Fibroblast of peridontal ligament (primary cell): Measurements from ENCODE around the gene SPTBN4.
A peak's percentile ranks its signal among the peaks of the same experiment; 100 is the strongest.
"Not testable (repeated sequence)": the region's sequence is repeated elsewhere in the genome, so short reads cannot be mapped to it uniquely, and the experiment has no call there.

Source experiments
- DNase-seq: peaks from one replicate; pipeline ENCODE4 v3.0.0-alpha.2; 2010; ENCODE audit errors: extremely low read depth

The SPTBN4 gene

DNA sequence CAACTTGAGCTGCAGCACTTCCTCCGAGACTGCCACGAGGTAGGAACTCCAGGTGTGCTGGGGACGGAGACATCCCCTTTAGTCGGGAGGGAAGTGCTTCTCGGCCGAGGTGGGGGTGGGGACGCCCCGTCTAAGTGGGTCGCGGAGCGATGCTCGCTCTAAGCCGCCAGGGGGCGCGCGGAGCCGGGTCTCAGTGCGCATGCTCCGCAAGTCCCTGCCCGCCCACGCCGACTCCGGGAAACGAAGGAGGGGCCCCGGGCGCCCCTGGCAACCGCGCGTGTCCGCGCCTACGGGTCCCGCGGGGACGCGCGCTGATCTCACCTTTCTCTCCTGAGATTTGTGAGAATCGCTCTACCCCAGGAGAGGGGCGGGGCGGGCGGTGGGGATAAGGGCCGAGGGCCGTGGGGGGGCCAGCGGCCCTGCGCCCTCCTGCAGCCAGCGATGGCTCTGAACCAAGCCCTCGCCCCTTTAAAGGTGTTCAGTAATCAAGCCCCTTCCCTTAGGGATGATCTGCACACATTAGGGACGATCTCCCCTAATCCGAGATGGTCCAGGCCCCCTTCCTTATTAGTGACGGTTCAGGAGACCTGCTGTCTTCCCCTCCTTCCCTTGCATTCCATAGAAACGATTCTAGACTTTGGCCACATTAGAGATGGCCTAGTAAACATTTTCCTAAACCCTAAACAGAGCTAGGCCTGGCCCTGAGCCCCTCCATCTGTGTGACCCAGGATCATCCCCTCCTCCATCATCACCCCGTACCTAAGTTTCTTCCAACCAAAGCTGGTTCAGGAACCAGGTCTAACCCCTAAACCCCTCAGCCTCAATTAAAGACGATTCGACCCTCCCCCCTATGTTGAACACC lies 62.5 kb downstream of the SPTBN4 start:
- DNase-seq: peak; percentile 66

DNA sequence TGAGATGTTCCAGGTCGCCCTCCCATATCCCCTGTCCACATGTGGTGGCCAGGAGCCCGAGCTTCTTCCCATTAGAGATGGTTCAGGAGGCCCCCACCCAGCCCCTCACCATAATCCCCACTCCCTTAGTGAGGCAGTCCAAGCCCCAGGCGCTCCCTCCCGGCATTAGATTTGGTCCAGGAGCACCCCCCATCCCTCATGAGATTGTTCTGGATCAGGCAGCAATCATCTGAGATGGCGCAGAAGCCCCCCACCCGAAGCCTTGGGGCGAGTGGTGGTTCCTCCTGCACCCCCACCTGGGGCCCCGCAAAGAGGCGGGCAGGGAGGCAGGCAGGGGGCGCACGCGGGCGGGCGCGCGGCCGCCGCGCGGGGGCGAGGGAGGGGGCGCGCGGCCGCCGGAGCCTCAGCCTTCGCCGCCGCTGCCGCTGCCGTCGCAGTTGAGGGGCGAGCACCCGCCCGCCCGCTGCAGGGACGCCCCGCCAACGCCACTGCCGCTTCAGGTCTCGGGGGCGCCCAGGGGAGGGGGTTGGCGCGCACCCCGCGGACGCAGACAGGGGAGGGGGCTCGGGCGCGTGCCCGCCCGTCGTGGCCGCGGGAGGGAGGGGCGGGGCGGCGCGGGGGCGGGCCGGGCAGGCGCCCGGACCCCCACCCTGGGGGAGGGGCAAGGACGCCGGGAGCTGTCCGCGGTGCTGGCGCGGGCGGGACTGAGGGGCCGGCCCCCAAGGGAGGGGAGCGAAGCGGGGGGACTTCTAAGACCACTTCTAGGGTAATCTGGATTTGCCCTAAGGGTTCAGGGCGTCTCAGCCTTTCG lies 63.5 kb downstream of the SPTBN4 start:
- DNase-seq: no peak

- DNase-seq: no peak
Observed at GRCh38 chr19:40533508-40533907, 66.7 kb downstream of the SPTBN4 start.

- DNase-seq: no peak
Observed at GRCh38 chr19:40534148-40534547, 67.3 kb downstream of the SPTBN4 start.

DNA sequence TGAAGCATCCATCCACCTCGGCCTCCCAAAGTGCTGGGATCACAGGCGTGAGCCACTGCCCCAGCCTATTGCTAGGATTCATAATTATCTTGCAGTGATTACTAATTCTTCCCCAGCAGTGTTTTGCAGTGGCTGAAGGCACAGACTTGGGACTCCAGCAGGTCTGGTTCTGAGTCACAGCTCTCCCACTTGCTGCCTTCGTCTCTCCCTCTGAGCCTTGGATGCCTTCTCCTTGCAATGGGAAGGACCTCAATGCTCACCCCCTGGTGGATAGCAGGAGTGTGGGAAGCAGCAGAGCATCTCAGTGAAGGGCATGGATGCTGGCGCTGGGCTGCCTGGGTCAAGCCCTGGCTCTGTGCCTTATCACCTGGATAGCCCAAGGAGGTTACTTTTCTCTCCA lies 72.3 kb downstream of the SPTBN4 start:
- no peak for DNase-seq

DNA sequence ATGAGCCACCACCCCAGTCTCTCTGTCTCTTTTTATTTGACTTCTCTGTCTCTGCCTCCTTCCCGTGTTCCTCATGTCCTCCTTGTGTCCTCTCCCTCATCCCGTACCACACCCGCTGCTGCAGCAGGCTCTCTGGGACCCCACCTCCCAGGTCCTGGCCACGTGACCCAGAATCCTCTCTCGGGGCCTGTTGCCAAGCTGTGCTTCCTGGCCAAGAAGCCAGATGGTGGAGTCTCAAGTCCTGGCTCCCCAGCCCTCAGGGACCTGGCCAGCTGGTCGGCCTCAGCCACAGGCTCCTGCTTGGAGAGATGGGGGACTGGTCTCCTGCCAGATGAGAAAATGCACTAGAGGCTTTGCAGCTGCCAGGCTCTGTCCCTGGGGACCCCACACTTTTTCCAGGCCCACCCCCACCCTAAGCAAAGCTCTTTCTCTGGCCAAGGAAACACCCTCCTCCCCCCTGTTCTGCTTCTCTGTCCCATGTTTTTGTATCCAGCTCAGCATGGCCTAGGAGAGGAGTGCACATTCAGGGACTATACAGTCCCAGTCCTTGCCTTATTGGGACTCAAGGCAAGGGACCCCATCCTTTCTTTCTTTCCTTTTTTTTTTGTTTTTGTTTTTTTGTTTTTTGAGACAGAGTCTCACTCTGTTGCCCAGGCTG lies 75.5 kb downstream of the SPTBN4 start:
- peak; percentile 54 for DNase-seq

- no peak for DNase-seq
Observed at GRCh38 chr19:40543029-40543597, 76.3 kb downstream of the SPTBN4 start.

DNA sequence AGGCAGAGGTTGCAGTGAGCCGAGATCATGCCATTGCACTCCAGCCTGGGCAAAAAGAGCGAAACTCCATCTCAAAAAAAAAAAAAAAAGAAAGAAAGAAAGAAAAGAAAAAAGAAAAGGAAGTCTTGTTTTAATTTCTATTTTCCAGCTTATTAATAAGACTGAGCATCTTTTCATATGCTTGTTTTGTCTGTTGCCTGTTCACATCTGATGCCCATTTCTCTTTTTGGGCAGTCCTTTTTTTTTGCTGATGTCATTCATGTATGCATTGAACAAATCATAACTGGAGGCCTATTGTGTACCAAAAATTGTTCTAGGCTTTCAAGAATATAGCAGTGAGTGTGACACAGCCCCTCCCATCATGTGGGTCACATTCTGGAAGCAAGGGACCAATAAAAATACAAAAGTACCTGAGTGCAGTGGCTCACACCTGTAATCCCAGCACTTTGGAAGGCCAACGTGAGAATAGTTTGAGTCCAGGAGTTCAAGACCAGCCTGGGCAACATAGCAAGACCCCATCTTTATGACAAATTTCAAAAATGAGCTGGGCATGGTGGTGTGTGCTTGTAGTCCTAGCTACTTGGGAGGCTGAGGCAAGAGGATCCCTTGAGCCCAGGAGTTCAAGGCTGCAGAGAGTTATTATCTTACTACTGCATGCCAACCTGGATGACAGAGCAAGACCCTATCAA lies 79.5 kb downstream of the SPTBN4 start:
- not testable (repeated sequence) for DNase-seq

DNA sequence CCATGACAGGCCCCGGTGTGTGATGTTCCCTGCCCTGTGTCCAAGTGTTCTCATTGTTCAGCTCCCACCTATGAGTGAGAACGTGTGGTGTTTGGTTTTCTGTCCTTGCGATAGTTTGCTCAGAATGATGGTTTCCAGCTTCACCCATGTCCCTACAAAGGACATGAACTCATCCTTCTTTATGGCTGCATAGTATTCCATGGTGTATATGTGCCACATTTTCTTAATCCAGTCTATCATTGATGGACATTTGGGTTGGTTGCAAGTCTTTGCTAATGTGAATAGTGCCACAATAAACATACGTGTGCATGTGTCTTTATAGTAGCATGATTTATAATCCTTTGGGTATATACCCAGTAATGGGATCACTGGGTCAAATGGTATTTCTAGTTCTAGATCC lies 80.4 kb downstream of the SPTBN4 start:
- not testable (repeated sequence) for DNase-seq

GRCh38 chr19:40547836-40548235 lies 81.0 kb downstream of the SPTBN4 start:
- no peak for DNase-seq

DNA sequence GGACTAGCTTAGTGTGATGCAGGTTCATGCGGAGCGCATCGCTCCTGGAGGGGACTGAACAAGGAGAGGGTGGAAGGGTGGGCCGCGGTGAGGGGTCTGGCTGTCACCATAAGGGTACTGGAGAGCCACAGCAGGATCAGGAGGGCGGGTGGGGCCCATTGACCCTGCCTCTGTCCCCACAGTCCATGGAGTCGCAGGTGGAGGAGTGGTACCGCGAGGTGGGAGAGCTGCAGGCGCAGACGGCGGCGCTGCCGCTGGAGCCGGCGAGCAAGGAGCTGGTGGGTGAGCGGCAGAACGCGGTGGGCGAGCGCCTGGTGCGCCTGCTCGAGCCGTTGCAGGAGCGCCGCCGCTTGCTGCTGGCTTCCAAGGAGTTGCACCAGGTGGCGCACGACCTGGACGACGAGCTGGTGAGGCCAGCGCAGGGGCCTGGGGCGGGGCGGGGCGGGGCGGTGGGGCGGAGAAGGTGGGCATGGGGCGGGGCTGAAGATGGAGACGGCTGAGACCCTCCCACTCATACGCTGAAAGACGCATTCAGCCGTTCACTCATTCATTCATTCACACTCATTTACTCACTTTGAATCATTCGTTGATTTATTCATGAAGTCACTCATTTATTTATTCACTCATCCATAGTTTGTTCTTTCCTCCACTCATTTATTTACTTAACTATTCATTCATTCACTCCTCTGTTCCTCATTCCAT lies 82.4 kb downstream of the SPTBN4 start:
- DNase-seq: no peak

- no peak for DNase-seq
Observed at GRCh38 chr19:40550951-40551350, 84.2 kb downstream of the SPTBN4 start.

DNA sequence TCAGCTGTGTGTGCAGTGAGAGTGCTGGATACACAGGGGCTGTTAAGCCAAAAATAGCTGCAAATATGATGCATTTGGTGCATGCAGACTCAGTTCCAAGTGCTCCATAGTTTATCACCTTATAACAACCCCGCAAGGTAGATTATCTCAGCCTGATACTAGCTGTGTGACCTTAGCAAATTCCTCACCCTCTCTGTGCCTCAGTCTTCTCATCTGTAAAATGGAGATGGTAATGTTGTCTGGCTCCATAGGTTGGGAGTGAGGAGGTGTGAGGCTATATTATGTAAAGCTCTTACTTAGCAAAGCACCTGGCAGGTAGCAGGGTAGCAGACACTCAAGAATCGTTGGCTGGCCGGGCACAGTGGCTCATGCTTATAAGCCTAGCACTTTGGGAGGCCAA lies 86.0 kb downstream of the SPTBN4 start:
- no peak for DNase-seq

DNA sequence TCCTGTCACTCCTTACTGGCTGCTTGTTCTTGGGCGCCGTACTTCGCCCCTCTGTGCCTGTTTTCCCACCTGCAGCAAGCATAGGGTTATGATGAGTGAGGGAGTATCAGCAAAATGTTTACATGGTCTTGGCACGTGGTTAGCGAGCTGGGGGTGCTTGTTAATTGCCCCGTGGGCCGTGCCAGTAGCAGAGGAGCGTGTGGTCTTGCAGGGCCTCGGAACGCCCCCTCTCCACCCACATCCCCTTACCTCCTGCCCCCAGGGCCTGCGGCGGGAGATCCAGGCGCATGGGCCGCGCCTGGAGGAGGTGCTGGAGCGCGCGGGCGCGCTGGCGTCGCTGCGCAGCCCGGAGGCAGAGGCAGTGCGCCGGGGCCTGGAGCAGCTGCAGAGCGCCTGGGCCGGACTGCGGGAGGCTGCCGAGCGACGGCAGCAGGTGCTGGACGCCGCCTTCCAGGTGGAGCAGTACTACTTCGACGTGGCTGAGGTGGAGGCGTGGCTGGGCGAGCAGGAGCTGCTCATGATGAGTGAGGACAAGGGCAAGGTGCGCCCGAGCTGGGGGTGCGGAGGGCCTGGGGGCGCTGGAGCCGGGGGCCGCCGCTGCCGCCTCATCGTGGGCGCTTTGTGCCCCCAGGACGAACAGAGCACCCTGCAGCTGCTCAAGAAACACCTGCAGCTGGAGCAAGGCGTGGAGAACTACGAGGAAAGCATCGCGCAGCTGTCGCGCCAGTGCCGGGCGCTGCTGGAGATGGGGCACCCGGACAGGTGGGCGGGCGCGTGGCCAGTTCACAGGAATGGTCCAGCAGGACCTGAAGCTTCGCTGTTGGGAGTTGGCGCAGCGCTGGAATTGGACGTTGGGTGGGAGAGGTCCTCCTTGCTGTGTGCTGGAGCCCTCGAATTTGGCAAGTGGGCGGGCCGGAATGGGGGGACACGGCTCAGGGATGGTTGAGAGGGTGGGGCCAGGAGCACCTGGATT lies 87.4 kb downstream of the SPTBN4 start:
- DNase-seq: no peak

- no peak for DNase-seq
Observed at GRCh38 chr19:40555978-40556689, 89.3 kb downstream of the SPTBN4 start.

DNA sequence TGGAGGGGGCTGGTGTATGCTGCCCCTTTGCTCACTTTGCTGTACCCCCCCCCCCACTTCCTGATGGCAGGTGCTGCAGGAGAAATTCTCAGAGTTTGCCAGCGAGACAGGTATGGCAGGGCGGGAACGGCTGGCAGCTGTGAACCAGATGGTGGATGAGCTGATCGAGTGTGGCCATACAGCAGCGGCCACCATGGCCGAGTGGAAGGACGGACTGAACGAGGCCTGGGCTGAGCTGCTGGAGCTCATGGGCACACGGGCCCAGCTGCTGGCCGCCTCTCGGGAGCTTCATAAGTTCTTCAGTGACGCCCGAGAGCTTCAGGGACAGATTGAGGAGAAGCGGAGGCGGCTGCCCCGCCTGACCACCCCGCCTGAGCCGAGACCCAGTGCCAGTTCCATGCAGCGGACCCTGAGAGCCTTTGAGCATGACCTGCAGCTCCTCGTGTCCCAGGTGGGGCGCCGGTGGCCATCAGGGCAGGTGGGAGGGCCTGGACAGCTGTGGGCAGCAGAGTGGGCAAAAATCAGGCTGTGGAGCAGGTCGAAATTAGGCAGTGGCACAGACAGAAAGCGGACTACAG lies 90.2 kb downstream of the SPTBN4 start:
- DNase-seq: no peak

DNA sequence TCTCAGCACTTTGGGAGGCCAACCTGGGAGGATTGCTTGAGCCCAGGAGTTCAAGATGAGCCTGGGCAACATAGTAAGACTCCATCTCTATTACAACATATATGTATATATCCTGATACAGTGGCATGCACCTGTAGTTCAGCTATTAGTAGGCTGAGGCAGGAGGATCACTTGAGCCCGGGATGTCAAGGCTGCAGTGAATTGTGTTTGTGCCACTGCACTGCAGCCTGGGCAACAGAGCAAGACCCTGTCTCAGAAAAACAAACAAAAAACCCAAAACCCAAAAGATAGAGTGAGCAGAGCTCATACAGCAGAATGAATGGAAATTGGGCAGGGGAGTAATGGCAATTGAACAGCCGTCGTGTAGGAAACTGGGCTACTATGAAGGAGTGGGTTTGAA lies 92.6 kb downstream of the SPTBN4 start:
- no peak for DNase-seq

DNA sequence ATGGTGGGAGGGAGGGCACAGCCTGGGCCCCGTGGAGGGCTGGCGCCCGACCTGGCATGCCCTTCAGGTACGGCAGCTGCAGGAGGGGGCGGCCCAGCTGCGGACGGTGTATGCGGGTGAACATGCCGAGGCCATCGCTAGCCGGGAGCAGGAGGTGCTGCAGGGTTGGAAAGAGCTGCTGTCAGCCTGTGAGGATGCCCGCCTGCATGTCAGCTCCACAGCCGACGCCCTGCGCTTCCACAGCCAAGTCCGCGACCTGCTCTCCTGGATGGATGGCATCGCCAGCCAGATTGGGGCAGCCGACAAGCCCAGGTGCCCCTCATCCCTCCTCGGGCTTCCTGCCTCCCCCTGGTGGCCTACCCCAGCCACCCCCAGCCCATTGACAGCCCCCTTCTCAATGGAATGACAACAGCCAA lies 93.3 kb downstream of the SPTBN4 start:
- no peak for DNase-seq

- DNase-seq: no peak
Observed at GRCh38 chr19:40561947-40562346, 95.1 kb downstream of the SPTBN4 start.
